K562 (cell line): ENCODE data around the gene SNX27. TPM values are rescaled to one million over a fixed set of nuclear protein-coding genes. Genes with fewer than 3 reads are reported as not detected.

Experiments
- ATF3 ChIP-seq, 2 experiments: fragments of 450-650 bp in 1 of 2; sonication (generic) in 1 of 2; formaldehyde crosslinking in 1 of 2; IDR thresholded peaks in 1 of 2; conservative IDR thresholded peaks in 1 of 2; 2 replicates each; pipeline versions ENCODE4 v1.6.1 to v1.8.1; 2016 to 2023; ENCODE audit warnings: mild to moderate bottlenecking in 2 of 2, moderate library complexity in 2 of 2, inconsistent platforms in 1 of 2, missing genetic modification reagents in 1 of 2
- OTX1 ChIP-seq: fragments of 450-650 bp; formaldehyde crosslinking; IDR thresholded peaks from 2 replicates; pipeline ENCODE4 v1.4.0; 2022; ENCODE audit warnings: mild to moderate bottlenecking
- PYGO2 ChIP-seq: fragments of 450-650 bp; IDR thresholded peaks from 2 replicates; pipeline ENCODE4 v1.6.1; 2016; ENCODE audit warnings: mild to moderate bottlenecking, missing genetic modification characterization, moderate library complexity, missing compliant biosample characterization
- ZBTB33 ChIP-seq: sonication (generic); formaldehyde crosslinking; IDR thresholded peaks from 2 replicates; pipeline ENCODE4 v1.8.1; 2023; ENCODE audit warnings: mild to moderate bottlenecking, missing genetic modification reagents
- ZNF507 ChIP-seq: conservative IDR thresholded peaks from 2 replicates; pipeline ENCODE4 v1.6.1; 2017; ENCODE audit warnings: missing genetic modification characterization, missing compliant biosample characterization
- polyA plus RNA-seq, 8 experiments: library from polyadenylated mRNA; depleted of rRNA in 4 of 8; stranded (reverse) in 5 of 8; unstranded in 3 of 8; fragments of >200 nt; fragmentation: Nextera tagmentation in 2 of 8; fragmentation: Illumina TruSeq in 1 of 8; extraction: Ambion mirVana in 2 of 8; extraction: Trizol in 1 of 8; gene quantifications; 2 replicates each; pipeline versions ENCODE4 v1.2.1 to v1.2.3, GENCODE V29; 2011 to 2014; ENCODE audit warnings: inconsistent platforms in 1 of 8, missing spikeins in 1 of 8
- total RNA-seq, 7 experiments: library from RNA; depleted of rRNA in 6 of 7; stranded (reverse); fragments of >200 nt in 6 of 7; fragmentation: Illumina TruSeq in 2 of 7; extraction: Trizol in 2 of 7; gene quantifications; 2 replicates each; pipeline versions ENCODE4 v1.2.1 to v1.2.3, GENCODE V29; 2011 to 2021; ENCODE audit warnings: low replicate concordance in 1 of 7
- TF ChIP-seq, protein P1 (sequence below): fragments of 250-450 bp; sonication (Bioruptor Pico); IDR thresholded peaks from 2 replicates; pipeline ENCODE4 v1.8.0; 2022; ENCODE audit warnings: moderate library complexity, mild to moderate bottlenecking, inconsistent platforms
- TF ChIP-seq, protein P2 (sequence below): fragments of 450-650 bp; IDR thresholded peaks from 2 replicates; pipeline ENCODE4 v1.6.1; 2014; ENCODE audit warnings: low read depth, mild to moderate bottlenecking, moderate library complexity, borderline replicate concordance

SNX27 gene
- total and polyA plus RNA-seq, 9 of the 15 experiments (the other 6 are each of a cell fraction or from before 2014, with no cell fraction given), result 4.5 to 18.7 (median 10.1) TPM

GRCh38 chr1:151585622-151586021, 26.2 kb upstream of the SNX27 start (continued):
- TF ChIP-seq, protein P1, sequence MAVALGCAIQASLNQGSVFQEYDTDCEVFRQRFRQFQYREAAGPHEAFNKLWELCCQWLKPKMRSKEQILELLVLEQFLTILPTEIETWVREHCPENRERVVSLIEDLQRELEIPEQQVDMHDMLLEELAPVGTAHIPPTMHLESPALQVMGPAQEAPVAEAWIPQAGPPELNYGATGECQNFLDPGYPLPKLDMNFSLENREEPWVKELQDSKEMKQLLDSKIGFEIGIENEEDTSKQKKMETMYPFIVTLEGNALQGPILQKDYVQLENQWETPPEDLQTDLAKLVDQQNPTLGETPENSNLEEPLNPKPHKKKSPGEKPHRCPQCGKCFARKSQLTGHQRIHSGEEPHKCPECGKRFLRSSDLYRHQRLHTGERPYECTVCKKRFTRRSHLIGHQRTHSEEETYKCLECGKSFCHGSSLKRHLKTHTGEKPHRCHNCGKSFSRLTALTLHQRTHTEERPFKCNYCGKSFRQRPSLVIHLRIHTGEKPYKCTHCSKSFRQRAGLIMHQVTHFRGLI (CRISPR knock-in tag), result no peak
- no peak for TF ChIP-seq OTX1 (CRISPR knock-in tag)
- TF ChIP-seq, protein P2, sequence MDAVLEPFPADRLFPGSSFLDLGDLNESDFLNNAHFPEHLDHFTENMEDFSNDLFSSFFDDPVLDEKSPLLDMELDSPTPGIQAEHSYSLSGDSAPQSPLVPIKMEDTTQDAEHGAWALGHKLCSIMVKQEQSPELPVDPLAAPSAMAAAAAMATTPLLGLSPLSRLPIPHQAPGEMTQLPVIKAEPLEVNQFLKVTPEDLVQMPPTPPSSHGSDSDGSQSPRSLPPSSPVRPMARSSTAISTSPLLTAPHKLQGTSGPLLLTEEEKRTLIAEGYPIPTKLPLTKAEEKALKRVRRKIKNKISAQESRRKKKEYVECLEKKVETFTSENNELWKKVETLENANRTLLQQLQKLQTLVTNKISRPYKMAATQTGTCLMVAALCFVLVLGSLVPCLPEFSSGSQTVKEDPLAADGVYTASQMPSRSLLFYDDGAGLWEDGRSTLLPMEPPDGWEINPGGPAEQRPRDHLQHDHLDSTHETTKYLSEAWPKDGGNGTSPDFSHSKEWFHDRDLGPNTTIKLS, result no peak
- no peak for TF ChIP-seq ZNF507
- peak; percentile 26 for TF ChIP-seq ATF3 (IDR thresholded peaks at IDR 0.05)
- no peak for TF ChIP-seq ATF3 (CRISPR knock-in tag; conservative IDR thresholded peaks at IDR 0.05)
- no peak for TF ChIP-seq PYGO2 (tag)
- TF ChIP-seq ZBTB33, result no peak
